IMR-90 (cell line): ENCODE measurements around the gene S1PR5.

Source experiments
- BHLHE40 ChIP-seq: fragments of 150-350 bp; IDR thresholded peaks from 2 replicates; pipeline ENCODE4 v1.6.1; 2016; ENCODE audit warnings: mild to moderate bottlenecking, low read depth, low read length
- CEBPB ChIP-seq: IDR thresholded peaks from 2 replicates; pipeline ENCODE4 v1.6.1; 2012; ENCODE audit warnings: low read depth, low read length, improper control_type of control experiment
- CHD1 ChIP-seq: IDR thresholded peaks from 2 replicates; pipeline ENCODE4 v1.6.1; 2012; ENCODE audit warnings: low read depth, low read length, improper control_type of control experiment
- CTCF ChIP-seq: conservative IDR thresholded peaks from 2 replicates; pipeline ENCODE4 v1.5.1; 2012; ENCODE audit warnings: mild to moderate bottlenecking, low read depth, low read length, improper control_type of control experiment
- ELK1 ChIP-seq: fragments of 150-350 bp; IDR thresholded peaks from 2 replicates; pipeline ENCODE4 v1.6.1; 2016; ENCODE audit warnings: low read depth, mild to moderate bottlenecking, low read length, moderate library complexity, borderline replicate concordance
- MAFK ChIP-seq: IDR thresholded peaks from 2 replicates; pipeline ENCODE4 v1.6.1; 2012; ENCODE audit warnings: low read depth, low read length, improper control_type of control experiment
- MAZ ChIP-seq: IDR thresholded peaks from 2 replicates; pipeline ENCODE4 v1.6.1; 2012; ENCODE audit warnings: low read depth, mild to moderate bottlenecking, low read length, improper control_type of control experiment, moderate library complexity, borderline replicate concordance
- MXI1 ChIP-seq: IDR thresholded peaks from 2 replicates; pipeline ENCODE4 v1.6.1; 2012; ENCODE audit warnings: low read depth, mild to moderate bottlenecking, low read length, moderate library complexity, borderline replicate concordance
- NFE2L2 ChIP-seq: fragments of 150-350 bp; IDR thresholded peaks from 2 replicates; pipeline ENCODE4 v1.6.1; 2016; ENCODE audit warnings: low read depth, mild to moderate bottlenecking, low read length
- POLR2A ChIP-seq: IDR thresholded peaks from 2 replicates; pipeline ENCODE4 v1.6.1; 2012; ENCODE audit warnings: mild to moderate bottlenecking, low read depth, low read length
- RAD21 ChIP-seq: IDR thresholded peaks from 2 replicates; pipeline ENCODE4 v1.6.1; 2012; ENCODE audit warnings: low read length, improper control_type of control experiment
- RFX5 ChIP-seq: IDR thresholded peaks from 2 replicates; pipeline ENCODE4 v1.8.0; 2012; ENCODE audit warnings: low read depth, mild to moderate bottlenecking, low read length, moderate library complexity
- USF2 ChIP-seq: fragments of 150-350 bp; IDR thresholded peaks from 2 replicates; pipeline ENCODE4 v1.6.1; 2017; ENCODE audit warnings: mild to moderate bottlenecking, antibody characterized with exemption, low read length, low read depth

GRCh38 chr19:10501971-10502523, 15.2 kb downstream of the S1PR5 start:
- TF ChIP-seq USF2: no peak
- no peak for TF ChIP-seq CTCF
- TF ChIP-seq NFE2L2: no peak
- no peak for TF ChIP-seq POLR2A
- no peak for TF ChIP-seq RAD21
- no peak for TF ChIP-seq MAZ
- TF ChIP-seq BHLHE40: no peak
- no peak for TF ChIP-seq CEBPB
- TF ChIP-seq MAFK: no peak
- TF ChIP-seq ELK1: no peak
- TF ChIP-seq CHD1: no peak
- no peak for TF ChIP-seq MXI1
- TF ChIP-seq RFX5: no peak
